K562 (cell line): Measurements from ENCODE around the gene BPNT1. TPM values are rescaled to one million over a fixed set of nuclear protein-coding genes. Genes with fewer than 3 reads are reported as not detected.

Experiments
- BRD9 ChIP-seq: fragments of 450-650 bp; IDR thresholded peaks from 2 replicates; pipeline ENCODE4 v1.6.1; 2018; ENCODE audit warnings: low read depth; ENCODE audit not compliant: partially characterized antibody
- CAMTA2 ChIP-seq: fragments of 250-450 bp; sonication (Bioruptor Pico); conservative IDR thresholded peaks from 2 replicates; pipeline ENCODE4 v1.5.1; 2022
- CCNT2 ChIP-seq: IDR thresholded peaks from 2 replicates; pipeline ENCODE4 v1.6.1; 2011; ENCODE audit warnings: borderline replicate concordance, low read depth, mild to moderate bottlenecking, moderate library complexity, mixed read lengths, low read length; ENCODE audit not compliant: insufficient read length; ENCODE audit errors: extremely low read depth
- CUX1 ChIP-seq: fragments of 200-800 bp; sonication (Bioruptor generic); IDR thresholded peaks from 2 replicates; pipeline ENCODE4 v1.6.1; 2016; ENCODE audit warnings: missing genetic modification characterization, missing compliant biosample characterization
- DPF2 ChIP-seq: fragments of 450-650 bp; IDR thresholded peaks from 2 replicates; pipeline ENCODE4 v1.6.1; 2016
- KAT2B ChIP-seq: IDR thresholded peaks from one replicate; pipeline ENCODE4 v1.6.1; 2012; ENCODE audit warnings: low read depth, mild to moderate bottlenecking, control low read depth, inconsistent platforms, low read length, moderate library complexity
- MYBL2 ChIP-seq, 2 experiments: fragments of 450-650 bp in 1 of 2; sonication (generic) in 1 of 2; formaldehyde crosslinking in 1 of 2; IDR thresholded peaks; 2 replicates each; pipeline versions ENCODE4 v1.6.1 to v1.8.1; 2017 to 2022; ENCODE audit warnings: borderline replicate concordance in 1 of 2, inconsistent platforms in 1 of 2, low read depth in 1 of 2, mild to moderate bottlenecking in 1 of 2, missing genetic modification reagents in 1 of 2, moderate library complexity in 1 of 2
- NFYB ChIP-seq: IDR thresholded peaks from 2 replicates; pipeline ENCODE4 v1.6.1; 2011; ENCODE audit warnings: mild to moderate bottlenecking, moderate library complexity; ENCODE audit not compliant: insufficient read length; ENCODE audit errors: extremely low read depth
- POLR3A ChIP-seq: IDR thresholded peaks from 2 replicates; pipeline ENCODE4 v1.6.1; 2011; ENCODE audit warnings: borderline replicate concordance, mild to moderate bottlenecking, moderate library complexity; ENCODE audit not compliant: insufficient read length, insufficient read depth; ENCODE audit errors: extremely low read depth
- RBM39 ChIP-seq: fragments of 200-400 bp; formaldehyde crosslinking; optimal IDR thresholded peaks from 2 replicates; pipeline ENCODE3; 2018; ENCODE audit warnings: low read depth, low read length
- SMARCA4 ChIP-seq: fragments of 450-650 bp; IDR thresholded peaks from 2 replicates; pipeline ENCODE4 v1.6.1; 2016
- SNAPC5 ChIP-seq: fragments of 250-450 bp; sonication (Bioruptor Pico); IDR thresholded peaks from 2 replicates; pipeline ENCODE4 v1.8.0; 2021; ENCODE audit warnings: moderate library complexity, mild to moderate bottlenecking, inconsistent platforms
- SREBF1 ChIP-seq: fragments of 150-350 bp; IDR thresholded peaks from 2 replicates; pipeline ENCODE4 v1.6.1; 2014; ENCODE audit warnings: antibody characterized with exemption, low read depth, low read length, borderline replicate concordance
- WHSC1 ChIP-seq: IDR thresholded peaks from one replicate; pipeline ENCODE4 v1.6.1; 2012; ENCODE audit warnings: low read length, control low read depth, inconsistent platforms
- ZNF143 ChIP-seq: sonication (generic); formaldehyde crosslinking; IDR thresholded peaks from 2 replicates; pipeline ENCODE4 v1.9.0; 2022; ENCODE audit warnings: mild to moderate bottlenecking, missing genetic modification reagents
- ZNF280B ChIP-seq: fragments of 250-450 bp; sonication (Bioruptor Pico); IDR thresholded peaks from 2 replicates; pipeline ENCODE4 v1.5.1; 2021; ENCODE audit warnings: mild to moderate bottlenecking
- ZNF395 ChIP-seq: fragments of 200-800 bp; sonication (Bioruptor generic); IDR thresholded peaks from 2 replicates; pipeline ENCODE4 v1.6.1; 2017; ENCODE audit warnings: missing genetic modification characterization, missing compliant biosample characterization
- ZNF561 ChIP-seq: fragments of 450-650 bp; formaldehyde crosslinking; conservative IDR thresholded peaks from 2 replicates; pipeline ENCODE4 v1.4.0; 2020; ENCODE audit warnings: mild to moderate bottlenecking, moderate library complexity
- polyA plus RNA-seq, 8 experiments: library from polyadenylated mRNA; depleted of rRNA in 4 of 8; stranded (reverse) in 5 of 8; unstranded in 3 of 8; fragments of >200 nt; fragmentation: Nextera tagmentation in 2 of 8; fragmentation: Illumina TruSeq in 1 of 8; extraction: Ambion mirVana in 2 of 8; extraction: Trizol in 1 of 8; gene quantifications; 2 replicates each; pipeline versions ENCODE4 v1.2.1 to v1.2.3, GENCODE V29; 2011 to 2014; ENCODE audit warnings: inconsistent platforms in 1 of 8, missing spikeins in 1 of 8
- total RNA-seq, 7 experiments: library from RNA; depleted of rRNA in 6 of 7; stranded (reverse); fragments of >200 nt in 6 of 7; fragmentation: Illumina TruSeq in 2 of 7; extraction: Trizol in 2 of 7; gene quantifications; 2 replicates each; pipeline versions ENCODE4 v1.2.1 to v1.2.3, GENCODE V29; 2011 to 2021; ENCODE audit warnings: low replicate concordance in 1 of 7
- TF ChIP-seq, protein P1 (sequence below): conservative IDR thresholded peaks from 2 replicates; pipeline ENCODE4 v1.6.1; 2011; ENCODE audit warnings: low read depth, mild to moderate bottlenecking, low read length; ENCODE audit not compliant: control insufficient read depth

Gene BPNT1
- total and polyA plus RNA-seq, 9 of the 15 experiments (the other 6 are each of a cell fraction or from before 2014, with no cell fraction given): 30.2 to 73.8 (median 40.5) TPM

GRCh38 chr1:220119043-220119512 is 29.5 kb upstream of the BPNT1 start (continued):
- 0 out of 2 replicates have a peak, but pooled peaks have one; percentile 57 for TF ChIP-seq CUX1 (CRISPR knock-in tag)
- no peak for TF ChIP-seq SREBF1
- no peak for TF ChIP-seq CAMTA2 (CRISPR knock-in tag)
- no peak for TF ChIP-seq ZNF280B (CRISPR knock-in tag)
- TF ChIP-seq ZNF395 (CRISPR knock-in tag): no peak
- TF ChIP-seq KAT2B: no peak
- no peak for TF ChIP-seq POLR3A
- TF ChIP-seq ZNF143: no peak
- TF ChIP-seq SNAPC5: no peak
- no peak for TF ChIP-seq BRD9
- TF ChIP-seq, protein P1, sequence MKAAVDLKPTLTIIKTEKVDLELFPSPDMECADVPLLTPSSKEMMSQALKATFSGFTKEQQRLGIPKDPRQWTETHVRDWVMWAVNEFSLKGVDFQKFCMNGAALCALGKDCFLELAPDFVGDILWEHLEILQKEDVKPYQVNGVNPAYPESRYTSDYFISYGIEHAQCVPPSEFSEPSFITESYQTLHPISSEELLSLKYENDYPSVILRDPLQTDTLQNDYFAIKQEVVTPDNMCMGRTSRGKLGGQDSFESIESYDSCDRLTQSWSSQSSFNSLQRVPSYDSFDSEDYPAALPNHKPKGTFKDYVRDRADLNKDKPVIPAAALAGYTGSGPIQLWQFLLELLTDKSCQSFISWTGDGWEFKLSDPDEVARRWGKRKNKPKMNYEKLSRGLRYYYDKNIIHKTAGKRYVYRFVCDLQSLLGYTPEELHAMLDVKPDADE: no peak
- TF ChIP-seq DPF2: peak; percentile 98
- no peak for TF ChIP-seq MYBL2 (IDR thresholded peaks at IDR 0.05; ENCODE audit: low read depth)
- TF ChIP-seq MYBL2 (CRISPR knock-in tag; IDR thresholded peaks at IDR 0.05; ENCODE audit: borderline replicate concordance): no peak
- no peak for TF ChIP-seq WHSC1
- TF ChIP-seq NFYB: no peak
- no peak for TF ChIP-seq ZNF561 (CRISPR knock-in tag)
- no peak for TF ChIP-seq RBM39
- peak; percentile 33 for TF ChIP-seq CCNT2
- TF ChIP-seq SMARCA4: peak; percentile 97
